Activated naive CD4-positive, alpha-beta T cell treated with anti-CD3 and anti-CD28 coated beads, Interleukin-2, amount 50 U/mL, for 72 hours (primary cell): ENCODE results near the gene GNA14. TPM values are rescaled to one million over a fixed set of nuclear protein-coding genes. Genes with fewer than 3 reads are reported as not detected.

ENCODE experiments used
- ATAC-seq, 2 donors: fragments of 150-1000 bp; cut with Tn5 transposase; 2 replicates each; pipeline ENCODE4 v1.10.0; 2021; ENCODE audit warnings: mild to moderate bottlenecking in 2 of 2, moderate library complexity in 2 of 2
- DNase-seq, 2 donors: peaks; one replicate each; pipeline ENCODE4 v3.0.0; 2021 to 2022; ENCODE audit warnings: low spot score in 2 of 2
- H3K27ac Mint-ChIP-seq, 2 donors: one replicate each; pipeline ENCODE4 v1.8.0; 2022; ENCODE audit warnings: mild to moderate bottlenecking in 2 of 2, mixed read lengths in 2 of 2
- H3K36me3 Mint-ChIP-seq, 2 donors: one replicate each; pipeline ENCODE4 v1.8.0; 2022; ENCODE audit warnings: mixed read lengths in 2 of 2
- H3K9me3 Mint-ChIP-seq, 2 donors: one replicate each; pipeline ENCODE4 v1.8.0; 2022; ENCODE audit warnings: mixed read lengths in 2 of 2
- total RNA-seq, 2 donors: library from RNA; stranded (reverse); gene quantifications; one replicate each; pipeline ENCODE4 v1.2.3, GENCODE V29; 2022

The GNA14 gene
- total RNA-seq, 2 donors from 2014 or later, result 0.25 to 0.59 TPM

DNA sequence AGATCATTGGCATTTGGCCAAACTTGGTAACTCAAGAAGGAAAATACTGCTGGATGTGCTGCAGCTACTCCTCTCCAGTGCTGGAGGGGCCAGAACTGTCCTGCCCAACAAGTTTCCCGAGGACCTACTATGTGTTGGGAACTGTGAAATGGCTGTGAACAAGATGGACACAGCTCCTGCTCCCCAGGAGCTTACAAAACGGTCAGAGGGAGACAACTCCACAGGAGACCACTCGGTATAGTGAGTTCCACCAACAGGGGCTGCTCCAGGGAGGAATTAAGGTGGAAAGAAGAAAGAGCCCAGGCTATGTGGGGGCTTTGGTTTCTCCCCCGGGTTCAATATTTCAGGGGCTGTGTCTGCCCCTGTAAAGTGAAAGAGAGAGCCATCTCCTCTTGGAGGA is 78.8 kb downstream of the GNA14 start:
- DNase-seq, result no peak
- Mint-ChIP-seq H3K9me3 (no peaks in the 10 kb centered on the region), H3K27ac (no peak overlapping the region), H3K36me3 (no peaks in the 10 kb centered on the region)
- ATAC-seq, result no peak

DNA sequence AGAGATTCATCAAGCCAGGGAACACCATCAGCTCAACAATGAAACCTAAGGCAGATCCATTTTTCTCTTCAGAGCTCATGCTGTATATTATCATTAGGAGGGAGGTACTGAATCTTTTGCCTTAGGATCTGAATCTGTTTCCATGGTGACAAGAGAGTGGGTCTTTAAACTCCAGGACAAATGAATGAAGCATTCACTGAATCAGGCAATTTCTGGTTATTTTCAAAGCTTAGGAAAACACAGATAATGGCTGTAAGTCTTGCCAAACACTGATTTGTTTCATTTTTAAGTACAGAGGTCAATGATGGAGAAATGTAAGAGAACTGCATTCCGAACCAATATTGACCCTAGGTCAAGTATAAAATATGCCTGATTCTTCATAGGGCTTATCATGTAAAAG is 84.9 kb downstream of the GNA14 start:
- Mint-ChIP-seq H3K36me3 (no peaks in the 10 kb centered on the region), H3K27ac (no peak overlapping the region), H3K9me3 (no peaks in the 10 kb centered on the region)
- no peak for DNase-seq
- ATAC-seq, result no peak

DNA sequence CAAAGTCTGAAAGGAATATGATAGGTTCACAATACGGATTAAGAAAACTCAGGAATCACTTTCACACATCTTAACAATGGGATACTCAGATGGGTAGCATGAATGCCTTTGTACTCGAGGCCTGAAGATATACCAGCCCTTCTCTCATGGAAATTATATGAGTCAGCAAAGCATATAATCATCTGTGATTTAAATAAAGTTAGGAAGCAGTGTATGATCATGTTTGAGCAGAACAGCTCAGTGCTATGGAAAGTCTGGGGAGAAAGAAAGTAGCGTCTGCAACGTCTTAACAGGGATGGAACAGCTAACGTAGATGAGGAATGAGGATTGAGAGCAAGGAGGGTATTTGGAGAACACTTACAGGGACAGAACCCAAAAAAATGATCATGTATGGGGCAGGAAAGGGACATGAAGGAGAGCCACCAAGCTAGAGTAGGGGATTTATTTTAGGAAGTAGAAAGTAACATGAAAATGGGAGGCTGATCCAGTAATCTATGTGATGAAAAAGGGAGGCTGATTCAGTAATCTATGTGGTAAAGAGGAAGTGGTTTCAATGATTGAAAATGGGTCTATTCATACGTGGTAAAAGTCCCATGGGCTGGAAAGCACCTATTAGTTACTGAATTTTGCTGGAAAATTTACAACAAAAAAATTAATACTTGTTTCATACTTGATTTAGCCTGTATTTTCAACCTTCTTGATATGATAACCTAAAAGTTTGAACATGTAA is 85.9 kb downstream of the GNA14 start:
- H3K36me3 Mint-ChIP-seq, result no peaks in the 10 kb centered on the region
- no peak for DNase-seq
- no peaks in the 10 kb centered on the region for H3K9me3 Mint-ChIP-seq
- no peak overlapping the region for H3K27ac Mint-ChIP-seq
- ATAC-seq, result no peak

DNA sequence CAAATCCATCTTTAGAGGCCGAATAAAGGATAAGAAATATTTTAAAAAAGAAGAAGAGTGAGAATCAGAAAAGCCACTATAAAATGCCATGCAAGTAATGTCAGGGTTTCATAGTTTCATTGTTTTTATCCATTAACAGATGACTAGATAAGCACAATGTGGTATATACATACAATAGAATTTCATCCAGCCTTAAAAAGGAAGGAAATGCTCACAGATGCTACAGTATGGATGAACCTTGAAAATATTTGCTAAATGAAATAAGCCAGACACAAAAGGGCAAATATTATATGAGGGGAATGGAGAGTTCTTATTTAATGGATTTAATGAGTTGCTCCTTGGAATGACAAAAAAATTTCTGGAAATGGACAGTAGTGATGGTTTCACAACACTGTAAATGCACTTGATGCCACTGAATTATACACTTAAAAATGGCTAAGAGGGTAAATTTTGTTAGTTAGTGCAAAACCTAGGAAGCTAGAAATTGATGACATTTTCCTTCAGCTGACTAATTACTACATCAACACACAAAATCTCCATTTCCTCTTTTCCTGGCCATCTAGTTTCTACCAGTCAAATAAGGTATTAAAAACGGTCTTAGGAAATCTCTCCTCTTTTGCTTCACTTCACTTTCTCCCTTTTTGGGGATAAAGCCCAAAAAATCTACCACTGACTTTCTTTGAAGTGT is 86.6 kb downstream of the GNA14 start:
- no peaks in the 10 kb centered on the region for H3K9me3 Mint-ChIP-seq

DNA sequence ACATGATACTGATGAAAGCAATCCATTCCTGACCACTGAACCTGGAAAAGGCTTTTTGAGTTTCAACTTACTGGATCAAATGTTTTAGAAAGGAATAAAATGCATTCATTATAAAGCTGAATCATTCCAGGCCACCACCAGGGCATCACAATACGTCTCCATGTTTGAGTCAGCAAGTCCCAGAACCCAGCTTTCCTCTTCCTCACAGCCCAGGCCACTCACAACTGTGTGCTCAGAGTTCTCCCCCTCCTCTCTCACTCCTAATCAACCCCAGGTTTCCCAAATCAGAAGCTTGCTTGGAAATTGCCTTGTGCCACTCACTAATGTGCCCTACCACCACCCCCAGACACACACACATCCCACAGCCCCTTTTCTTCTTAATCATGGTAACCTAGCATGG is 91.7 kb downstream of the GNA14 start:
- ATAC-seq (peak in 1 of 2 donors; percentile 43), DNase-seq (no peak)
- Mint-ChIP-seq H3K27ac (no peak overlapping the region), H3K36me3 (no peaks in the 10 kb centered on the region), H3K9me3 (no peaks in the 10 kb centered on the region)

More for the DNA sequence above, 86.6 kb downstream of the GNA14 start:
- no peak for DNase-seq
- H3K27ac Mint-ChIP-seq, result no peak overlapping the region
- no peaks in the 10 kb centered on the region for H3K36me3 Mint-ChIP-seq
- no peak for ATAC-seq

DNA sequence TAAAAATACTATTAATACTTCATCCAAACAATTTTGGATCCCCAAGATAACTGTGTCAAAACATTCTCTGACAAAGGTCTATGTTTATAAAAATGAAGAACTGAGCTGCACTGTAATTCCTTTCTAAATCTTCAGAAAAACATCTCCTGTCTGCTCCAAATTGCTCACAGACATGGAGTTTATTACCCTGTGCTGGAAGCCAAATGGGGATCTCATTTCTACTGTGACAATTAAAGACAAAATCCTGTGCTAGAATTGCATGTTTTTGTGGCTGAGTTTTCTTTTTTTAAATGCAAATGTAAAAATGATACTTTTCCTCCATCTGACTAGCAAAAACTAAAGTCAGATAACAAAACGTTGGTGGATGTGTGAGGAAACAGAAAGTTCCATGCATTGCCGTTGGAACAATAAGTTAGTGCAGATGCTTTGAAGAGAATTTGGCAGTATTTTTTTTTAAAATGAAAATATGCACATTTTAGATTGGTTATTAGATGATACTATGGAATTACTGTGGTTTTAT is 93.5 kb downstream of the GNA14 start:
- Mint-ChIP-seq H3K9me3 (no peaks in the 10 kb centered on the region), H3K27ac (no peak overlapping the region), H3K36me3 (no peaks in the 10 kb centered on the region)
- ATAC-seq (no peak), DNase-seq (no peak)

DNA sequence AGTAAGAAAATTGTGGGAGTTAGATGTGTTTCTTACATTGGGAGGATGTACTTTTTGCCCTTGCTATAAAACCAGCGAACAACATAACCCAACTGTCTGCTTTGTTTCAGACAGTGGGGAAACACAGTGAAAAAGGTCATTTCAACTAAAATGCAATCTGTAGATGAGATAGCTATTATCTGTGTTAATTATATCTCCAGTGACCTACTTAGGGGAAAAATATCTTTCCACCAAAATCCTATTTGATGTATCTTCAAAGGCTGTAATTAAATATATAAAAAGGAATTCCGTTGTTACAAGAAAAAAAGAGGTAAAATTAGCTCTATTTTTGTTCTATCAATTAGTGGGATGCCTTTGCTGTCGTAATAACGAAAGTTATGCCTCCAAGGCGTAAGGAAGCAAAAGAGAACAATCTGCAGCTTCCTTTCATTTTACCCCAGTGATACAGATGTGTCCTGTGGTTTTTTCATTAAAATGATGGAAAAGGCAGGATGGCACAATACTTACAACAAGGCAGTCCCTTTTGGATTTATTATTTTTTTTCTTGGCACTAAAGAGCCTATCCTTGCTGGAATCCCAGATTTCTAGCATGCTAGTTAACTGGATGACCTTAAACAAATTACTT is 100.9 kb downstream of the GNA14 start:
- no peak for DNase-seq
- H3K36me3 Mint-ChIP-seq, result peaks cover 3 to 5% of the 10 kb centered on the region in 2 donors

DNA sequence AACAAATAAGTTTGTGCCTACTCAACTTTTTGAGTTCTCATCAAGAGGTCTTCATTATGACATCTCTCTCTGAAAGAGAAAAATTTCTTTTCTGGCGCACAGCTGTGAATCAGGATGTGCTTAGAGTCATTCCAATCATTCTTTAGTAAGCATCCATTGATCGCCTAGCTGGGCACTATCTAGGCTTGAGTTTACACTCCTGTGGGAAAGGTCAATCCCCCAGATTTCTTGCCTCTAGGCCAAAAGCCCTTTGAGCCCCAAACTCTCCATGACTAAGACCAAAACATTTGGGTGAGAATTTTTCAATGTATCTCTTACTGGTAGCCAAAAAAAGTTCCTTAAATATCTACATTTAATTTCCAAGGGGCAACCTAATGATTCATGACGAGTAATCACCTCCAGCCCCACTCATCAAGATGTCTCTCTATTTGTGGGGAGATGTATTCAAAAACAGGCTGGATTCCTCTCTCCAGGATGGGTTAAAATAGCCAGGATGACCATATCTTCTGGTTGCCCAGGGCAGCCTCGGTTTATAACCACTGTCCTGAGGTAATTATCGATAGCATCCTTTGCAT is 101.7 kb downstream of the GNA14 start:
- no peak for DNase-seq
- ATAC-seq, result no peak
- Mint-ChIP-seq H3K9me3 (peaks cover 12 to 14% of the 10 kb centered on the region in 2 donors), H3K27ac (no peak overlapping the region), H3K36me3 (peaks cover 9 to 10% of the 10 kb centered on the region in 2 donors)

More for the DNA sequence above, 100.9 kb downstream of the GNA14 start:
- no peak for ATAC-seq
- no peak overlapping the region for H3K27ac Mint-ChIP-seq
- peaks cover 5 to 8% of the 10 kb centered on the region in 2 donors for H3K9me3 Mint-ChIP-seq

DNA sequence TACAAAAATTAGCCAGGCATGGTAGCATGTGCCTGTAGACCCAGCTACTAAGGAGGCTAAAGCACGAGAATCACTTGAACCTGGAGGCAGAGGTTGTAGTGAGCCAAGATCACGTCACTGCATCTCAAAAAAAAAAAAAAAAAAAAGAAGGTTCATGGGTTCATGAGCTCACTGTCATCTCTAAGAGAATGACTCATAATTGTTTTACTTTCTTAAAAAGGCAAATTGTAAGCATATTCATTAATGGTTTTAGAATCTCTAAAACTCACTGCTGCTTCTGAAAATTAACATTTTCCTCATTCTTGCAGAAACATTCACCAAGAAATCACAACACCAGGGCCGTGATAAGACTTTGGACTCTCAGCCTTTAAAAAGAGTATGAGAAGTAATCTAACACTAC is 103.6 kb downstream of the GNA14 start:
- peaks cover 22 to 25% of the 10 kb centered on the region in 2 donors for H3K36me3 Mint-ChIP-seq
- no peak for DNase-seq
- peaks cover 25 to 29% of the 10 kb centered on the region in 2 donors for H3K9me3 Mint-ChIP-seq
- no peak overlapping the region for H3K27ac Mint-ChIP-seq
- no peak for ATAC-seq

DNA sequence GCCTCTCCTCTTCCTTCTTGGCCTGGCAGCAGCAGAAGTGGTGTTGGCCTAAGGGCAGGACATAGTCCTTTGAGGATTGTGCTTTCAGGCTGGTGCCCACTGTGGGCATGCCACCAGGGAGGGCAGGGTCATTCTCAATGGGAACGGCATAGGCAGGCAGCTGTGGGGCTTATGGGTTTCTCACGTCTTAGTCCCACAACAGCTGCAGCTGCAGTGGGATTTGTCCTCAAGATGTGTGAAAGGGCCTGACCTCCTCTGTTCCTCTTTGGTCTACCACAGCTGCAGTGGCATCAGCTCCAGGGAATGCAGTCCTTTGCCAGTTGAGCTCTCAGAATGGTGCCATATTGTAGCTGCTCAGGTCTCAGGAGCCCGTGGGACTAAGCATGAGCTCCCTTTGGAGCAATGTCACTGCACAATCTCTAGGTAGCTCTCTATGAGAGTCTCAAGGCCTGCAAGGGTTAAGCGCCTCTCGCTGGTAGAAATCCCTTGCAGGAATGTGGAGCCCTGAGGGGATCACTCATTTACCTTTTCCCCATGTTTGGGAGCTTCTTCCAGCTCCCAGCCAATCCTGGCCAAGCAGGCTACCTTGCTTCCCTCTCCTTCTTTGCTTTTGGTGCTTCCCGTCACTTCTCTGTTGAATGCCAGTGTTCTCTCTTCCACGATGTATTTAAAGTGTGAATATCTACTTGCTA is 104.8 kb downstream of the GNA14 start:
- no peak for DNase-seq
- Mint-ChIP-seq H3K27ac (no peak overlapping the region), H3K36me3 (peaks cover 22 to 28% of the 10 kb centered on the region in 2 donors), H3K9me3 (peaks cover 27 to 33% of the 10 kb centered on the region in 2 donors)
- ATAC-seq, result no peak

DNA sequence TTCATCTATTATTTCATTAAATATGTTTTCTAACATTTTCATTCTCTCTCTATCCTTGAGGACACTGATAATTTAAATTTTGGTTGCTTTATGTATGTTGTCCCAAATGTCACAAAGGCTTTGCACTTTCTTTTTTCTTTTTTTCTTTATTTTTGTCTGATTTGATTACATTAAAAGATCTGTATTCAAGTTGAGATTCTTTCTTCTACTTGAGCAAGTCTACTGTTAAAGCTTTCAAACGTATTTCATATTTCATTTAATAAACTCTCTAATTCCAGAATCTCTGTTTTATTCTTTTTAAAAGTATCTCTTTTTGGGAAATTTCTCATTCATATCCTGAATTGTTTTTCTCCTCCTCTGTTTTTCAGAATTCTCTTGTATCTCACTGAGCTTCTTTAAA is 106.5 kb downstream of the GNA14 start:
- Mint-ChIP-seq H3K27ac (no peak overlapping the region), H3K9me3 (peaks cover 27 to 33% of the 10 kb centered on the region in 2 donors), H3K36me3 (peaks cover 22 to 28% of the 10 kb centered on the region in 2 donors)
- DNase-seq (no peak), ATAC-seq (no peak)

DNA sequence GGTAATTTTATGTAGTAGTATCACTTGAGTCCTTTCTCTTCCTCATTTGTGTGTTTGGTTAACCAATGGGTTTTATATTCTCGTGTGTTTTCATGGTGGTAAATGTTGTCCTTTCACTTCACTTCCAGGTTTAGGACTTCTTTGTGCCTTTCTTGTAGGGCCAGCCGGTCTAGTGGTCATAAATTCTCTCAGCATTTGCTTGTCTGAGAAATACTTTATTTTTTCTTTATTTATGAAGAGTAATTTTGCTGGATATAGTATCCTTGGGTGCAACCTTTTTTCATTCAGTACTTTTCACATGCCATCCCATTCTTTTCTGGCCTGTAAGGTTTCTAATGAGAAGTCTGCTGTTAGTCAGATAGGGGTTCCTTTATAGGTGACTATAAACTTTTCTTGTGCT is 107.1 kb downstream of the GNA14 start:
- no peak for ATAC-seq
- no peak overlapping the region for H3K27ac Mint-ChIP-seq

DNA sequence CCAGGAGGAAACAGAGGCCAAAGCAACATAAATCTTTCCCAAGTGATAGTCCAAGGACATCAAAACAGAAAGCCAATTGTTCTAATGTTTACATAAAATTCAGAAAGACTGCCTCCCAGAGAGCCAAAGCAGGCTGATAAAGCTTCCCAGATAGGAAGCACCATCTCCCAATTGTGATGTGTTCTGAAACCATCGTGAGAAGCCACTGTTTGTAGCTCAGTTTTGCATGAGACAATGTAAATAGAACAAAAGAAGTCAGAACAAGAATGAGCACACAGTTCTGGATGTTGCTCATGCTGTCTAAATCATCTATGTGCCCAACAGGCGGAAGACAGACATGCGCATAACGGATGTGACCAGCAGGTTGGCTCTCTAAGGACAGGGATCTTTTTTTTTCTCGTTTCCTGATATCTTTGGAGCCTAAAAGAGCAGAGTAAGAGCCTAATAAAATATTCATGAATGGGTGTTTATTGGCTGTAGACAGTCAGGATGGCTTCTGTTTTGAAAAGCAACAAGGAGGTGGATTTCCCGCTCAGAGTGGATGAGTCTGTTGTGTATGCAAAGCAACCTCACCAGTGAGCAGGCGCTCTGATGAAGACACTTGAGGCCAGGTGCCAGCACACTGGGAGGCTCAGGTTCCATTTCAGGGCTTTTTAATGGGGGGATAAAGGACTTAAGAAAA is 113.6 kb downstream of the GNA14 start:
- H3K9me3 Mint-ChIP-seq, result peaks cover 2 to 4% of the 10 kb centered on the region in 2 donors
- DNase-seq (no peak), ATAC-seq (no peak)
- peaks cover 0 to 2% of the 10 kb centered on the region in 2 donors for H3K36me3 Mint-ChIP-seq
- H3K27ac Mint-ChIP-seq, result no peak overlapping the region

More for the DNA sequence above, 107.1 kb downstream of the GNA14 start:
- H3K36me3 Mint-ChIP-seq, result peaks cover 22 to 28% of the 10 kb centered on the region in 2 donors
- DNase-seq, result no peak
- peaks cover 27 to 33% of the 10 kb centered on the region in 2 donors for H3K9me3 Mint-ChIP-seq

DNA sequence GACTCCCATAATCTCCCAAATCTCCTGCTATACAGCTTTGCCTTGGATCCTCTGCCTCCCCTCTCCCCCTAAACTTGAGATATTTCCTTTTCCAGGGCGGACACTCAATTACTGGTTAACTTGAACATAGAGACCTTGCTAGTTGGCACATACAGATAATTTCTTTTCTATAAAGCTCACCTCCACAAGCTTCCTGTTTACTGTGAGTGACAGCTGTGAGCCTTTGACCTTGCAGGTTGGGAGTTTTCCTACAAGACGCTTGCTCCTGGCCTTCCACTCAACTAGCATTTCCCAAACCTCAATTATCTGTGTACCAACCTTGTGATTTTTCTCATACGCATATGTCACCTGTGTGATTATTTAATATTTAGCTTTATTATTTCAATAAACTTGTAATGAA is 114.5 kb downstream of the GNA14 start:
- DNase-seq (no peak), ATAC-seq (no peak)
- no peaks in the 10 kb centered on the region for H3K36me3 Mint-ChIP-seq
- H3K27ac Mint-ChIP-seq, result no peak overlapping the region
- no peaks in the 10 kb centered on the region for H3K9me3 Mint-ChIP-seq

DNA sequence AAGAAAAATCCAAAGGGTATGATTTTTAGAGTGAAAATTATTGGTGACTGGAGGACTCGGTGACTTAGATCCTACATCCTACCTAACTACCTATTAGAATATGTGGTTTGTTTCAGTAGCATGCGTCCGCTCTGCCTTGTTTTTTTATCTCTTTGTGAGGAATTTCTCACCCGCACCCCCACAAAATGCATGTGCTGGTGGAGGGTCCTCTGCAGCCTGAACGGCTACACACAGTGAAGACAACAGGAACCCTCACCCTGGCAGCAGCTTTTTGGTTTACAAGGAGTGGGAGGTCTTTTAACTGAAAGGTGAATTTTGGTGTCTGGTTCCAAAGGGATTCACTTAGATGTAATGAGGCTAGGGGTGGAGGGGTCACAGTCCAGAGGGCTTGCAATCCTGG is 115.5 kb downstream of the GNA14 start:
- Mint-ChIP-seq H3K9me3 (no peaks in the 10 kb centered on the region), H3K36me3 (no peaks in the 10 kb centered on the region), H3K27ac (no peak overlapping the region)
- ATAC-seq (no peak), DNase-seq (no peak)

DNA sequence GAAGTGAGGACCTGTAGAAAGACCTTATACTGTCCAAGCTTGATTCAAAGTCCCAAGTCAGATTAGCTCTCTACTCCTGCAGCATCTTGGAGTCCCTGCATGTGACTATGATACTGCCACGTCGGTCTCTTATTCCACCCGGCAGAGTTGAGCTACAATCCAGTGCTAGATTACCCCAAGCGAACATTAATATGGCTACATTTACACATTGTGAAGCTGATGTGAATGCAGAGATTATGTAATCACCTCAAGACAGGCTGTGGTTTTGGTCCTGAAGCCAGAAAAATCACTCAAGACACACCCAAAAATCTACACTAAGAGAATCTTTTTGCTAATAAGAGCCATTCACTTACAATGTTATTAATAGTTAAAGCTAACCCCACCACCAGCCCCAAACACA is 116.7 kb downstream of the GNA14 start:
- Mint-ChIP-seq H3K9me3 (no peaks in the 10 kb centered on the region), H3K36me3 (no peaks in the 10 kb centered on the region), H3K27ac (no peak overlapping the region)
- ATAC-seq, result no peak
- DNase-seq, result no peak
